ENCODE data around the gene CELA1.
"Not testable (repeated sequence)": the region's sequence is repeated elsewhere in the genome, so short reads cannot be mapped to it uniquely, and the experiment has no call there.

Gene CELA1

GRCh38 chr12:51311389-51311788 is 35.1 kb downstream of the CELA1 start:
- no peak overlapping the region for H3K4me2 ChIP-seq (ENCODE audit: low read length)
- H3K27me3 ChIP-seq (ENCODE audit: insufficient read depth, low read length): 0 out of 2 replicates have a peak, but pooled peaks cover 3% of the 10 kb centered on the region
- no peaks in the 10 kb centered on the region for H3F3A ChIP-seq (ENCODE audit: insufficient read depth, low read length)
- H3K9ac ChIP-seq (ENCODE audit: low read length): no peak overlapping the region
- H3K9me3 ChIP-seq (ENCODE audit: low read length): no peaks in the 10 kb centered on the region
- no peaks in the 10 kb centered on the region for H3K36me3 ChIP-seq (ENCODE audit: insufficient read depth, low read length)
- H3K79me2 ChIP-seq (ENCODE audit: insufficient read depth, low read length): no peaks in the 10 kb centered on the region
- no peak overlapping the region for H3K27ac ChIP-seq (ENCODE audit: low read depth, low read length, poor library complexity, severe bottlenecking)
- H3K9me2 ChIP-seq (ENCODE audit: low read depth, low read length): no peaks in the 10 kb centered on the region
- H2AFZ ChIP-seq (ENCODE audit: low read length): no peak overlapping the region
- H3K4me1 ChIP-seq (ENCODE audit: insufficient read depth, low read length, severe bottlenecking): no peaks in the 10 kb centered on the region
- H4K20me1 ChIP-seq (ENCODE audit: insufficient read depth, low read length): no peaks in the 10 kb centered on the region
- H3K4me3 ChIP-seq (ENCODE audit: low read depth, low read length, poor library complexity, severe bottlenecking): no peak overlapping the region
- TF ChIP-seq EZH2 (IDR thresholded peaks at IDR 0.05; ENCODE audit: borderline replicate concordance, low read length): no peak
- TF ChIP-seq CTCF (IDR thresholded peaks at IDR 0.05; ENCODE audit: low read length): no peak

- Histone ChIP-seq H3K79me2 (ENCODE audit: insufficient read depth, low read length) (no peaks in the 10 kb centered on the region), H2AFZ (ENCODE audit: low read length) (no peak overlapping the region), H3K9me2 (ENCODE audit: low read depth, low read length) (no peaks in the 10 kb centered on the region), H3K27me3 (ENCODE audit: insufficient read depth, low read length) (no peaks in the 10 kb centered on the region), H3K9me3 (ENCODE audit: low read length) (no peaks in the 10 kb centered on the region), H3K4me3 (ENCODE audit: low read depth, low read length, poor library complexity, severe bottlenecking) (no peak overlapping the region), H3K27ac (ENCODE audit: low read depth, low read length, poor library complexity, severe bottlenecking) (no peak overlapping the region), H3K4me1 (ENCODE audit: insufficient read depth, low read length, severe bottlenecking) (no peaks in the 10 kb centered on the region), H3K4me2 (ENCODE audit: low read length) (no peak overlapping the region), H3F3A (ENCODE audit: insufficient read depth, low read length) (no peaks in the 10 kb centered on the region), H4K20me1 (ENCODE audit: insufficient read depth, low read length) (no peaks in the 10 kb centered on the region), H3K36me3 (ENCODE audit: insufficient read depth, low read length) (no peaks in the 10 kb centered on the region), H3K9ac (ENCODE audit: low read length) (no peak overlapping the region)
- no peak for TF ChIP-seq EZH2 (IDR thresholded peaks at IDR 0.05; ENCODE audit: borderline replicate concordance, low read length)
- TF ChIP-seq CTCF (IDR thresholded peaks at IDR 0.05; ENCODE audit: low read length): no peak
Observed at GRCh38 chr12:51307655-51308593, 38.6 kb downstream of the CELA1 start.

- no peaks in the 10 kb centered on the region for H3K9me2 ChIP-seq (ENCODE audit: low read depth, low read length)
- no peaks in the 10 kb centered on the region for H3K79me2 ChIP-seq (ENCODE audit: insufficient read depth, low read length)
- peaks cover 4% of the 10 kb centered on the region; the same call in 1 of the 2 replicates for H3K27me3 ChIP-seq (ENCODE audit: insufficient read depth, low read length)
- H3K9me3 ChIP-seq (ENCODE audit: low read length): no peaks in the 10 kb centered on the region
- no peak overlapping the region for H3K27ac ChIP-seq (ENCODE audit: low read depth, low read length, poor library complexity, severe bottlenecking)
- H3K9ac ChIP-seq (ENCODE audit: low read length): no peak overlapping the region
- H3K36me3 ChIP-seq (ENCODE audit: insufficient read depth, low read length): no peaks in the 10 kb centered on the region
- no peaks in the 10 kb centered on the region for H3K4me1 ChIP-seq (ENCODE audit: insufficient read depth, low read length, severe bottlenecking)
- no peak overlapping the region for H2AFZ ChIP-seq (ENCODE audit: low read length)
- H3F3A ChIP-seq (ENCODE audit: insufficient read depth, low read length): no peaks in the 10 kb centered on the region
- no peaks in the 10 kb centered on the region for H4K20me1 ChIP-seq (ENCODE audit: insufficient read depth, low read length)
- no peak overlapping the region for H3K4me3 ChIP-seq (ENCODE audit: low read depth, low read length, poor library complexity, severe bottlenecking)
- TF ChIP-seq EZH2 (IDR thresholded peaks at IDR 0.05; ENCODE audit: borderline replicate concordance, low read length): no peak
- no peak for TF ChIP-seq CTCF (IDR thresholded peaks at IDR 0.05; ENCODE audit: low read length)
- H3K4me2 ChIP-seq (ENCODE audit: low read length): no peak overlapping the region
Observed at GRCh38 chr12:51306507-51306906, 40.0 kb downstream of the CELA1 start.

- H3K36me3 ChIP-seq (ENCODE audit: insufficient read depth, low read length); H4K20me1 ChIP-seq (ENCODE audit: insufficient read depth, low read length); H3K4me2 ChIP-seq (ENCODE audit: low read length); H3K9ac ChIP-seq (ENCODE audit: low read length); H3F3A ChIP-seq (ENCODE audit: insufficient read depth, low read length); H3K4me1 ChIP-seq (ENCODE audit: insufficient read depth, low read length, severe bottlenecking); H3K4me3 ChIP-seq (ENCODE audit: low read depth, low read length, poor library complexity, severe bottlenecking); H3K9me3 ChIP-seq (ENCODE audit: low read length); H3K27me3 ChIP-seq (ENCODE audit: insufficient read depth, low read length); H3K27ac ChIP-seq (ENCODE audit: low read depth, low read length, poor library complexity, severe bottlenecking); H3K79me2 ChIP-seq (ENCODE audit: insufficient read depth, low read length); H2AFZ ChIP-seq (ENCODE audit: low read length); H3K9me2 ChIP-seq (ENCODE audit: low read depth, low read length): not testable (repeated sequence)
Observed at GRCh38 chr12:51300768-51301167, 45.7 kb downstream of the CELA1 start.
